ENCODE results near the gene ATE1. TPM values are rescaled to one million over a fixed set of nuclear protein-coding genes. Genes with fewer than 3 reads are reported as not detected.

ATE1 gene
- total RNA-seq, 1 experiment from 2014 or later = 23.8 TPM

GRCh38 chr10:121873236-121873635, 54.6 kb downstream of the ATE1 start:
- TF ChIP-seq KAT7 (CRISPR knock-in tag; IDR thresholded peaks at IDR 0.05; ENCODE audit: borderline replicate concordance) = no peak
- no peak for TF ChIP-seq NR1H2 (CRISPR knock-in tag; IDR thresholded peaks at IDR 0.05)
- no peak for TF ChIP-seq FOXP1 (CRISPR knock-in tag; IDR thresholded peaks at IDR 0.05; ENCODE audit: borderline replicate concordance)
- no peak for TF ChIP-seq ZNF138 (CRISPR knock-in tag; conservative IDR thresholded peaks at IDR 0.05)
- TF ChIP-seq USF1 (CRISPR knock-in tag; IDR thresholded peaks at IDR 0.05) = no peak
- no peak for TF ChIP-seq AFF4 (CRISPR knock-in tag; IDR thresholded peaks at IDR 0.05; ENCODE audit: borderline replicate concordance)
- no peak for TF ChIP-seq ZNF263 (CRISPR knock-in tag; IDR thresholded peaks at IDR 0.05; ENCODE audit: low read depth)
- TF ChIP-seq ZNF396 (CRISPR knock-in tag; IDR thresholded peaks at IDR 0.05; ENCODE audit: borderline replicate concordance) = no peak
- no peak for TF ChIP-seq AR (CRISPR knock-in tag; IDR thresholded peaks at IDR 0.05)
- no peak for TF ChIP-seq TCF7 (CRISPR knock-in tag; IDR thresholded peaks at IDR 0.05; ENCODE audit: low read depth)
- TF ChIP-seq SMAD3 (CRISPR knock-in tag; IDR thresholded peaks at IDR 0.05; ENCODE audit: borderline replicate concordance) = no peak
- TF ChIP-seq ZNF532 (CRISPR knock-in tag; IDR thresholded peaks at IDR 0.05; ENCODE audit: borderline replicate concordance) = no peak
- Mint-ChIP-seq H3K4me1 (peaks cover 14% of the 10 kb centered on the region), H3K27ac (no peak overlapping the region), H3K36me3 (peaks cover 22% of the 10 kb centered on the region), H3K9me3 (no peaks in the 10 kb centered on the region), H3K4me3 (no peak overlapping the region), H3K27me3 (ENCODE audit: low read depth) (no peaks in the 10 kb centered on the region)
- POLR2A ChIA-PET = no interaction called here
- ATAC-seq = no peak
- CTCF ChIA-PET = no interaction called here
- DNase-seq (ENCODE audit: low spot score) = no peak

DNA sequence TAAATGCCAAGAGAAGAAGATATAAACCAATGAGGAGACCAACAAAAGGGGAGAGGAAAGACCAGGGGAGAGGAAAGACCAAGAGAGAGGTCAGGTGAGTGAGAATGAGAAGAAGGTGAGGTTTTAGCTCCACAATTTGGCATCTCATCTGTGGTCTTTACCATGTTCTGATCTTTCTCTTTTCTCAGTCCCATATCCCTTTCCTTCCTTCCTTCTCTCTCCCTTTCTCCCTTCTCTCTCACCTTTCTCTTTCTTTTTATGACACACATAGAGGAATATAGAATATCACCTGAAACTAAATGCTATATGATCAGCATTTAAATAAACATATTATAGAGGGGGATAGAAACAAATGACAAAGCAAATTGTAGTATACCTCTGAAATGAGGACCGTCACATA, 57.4 kb downstream of the ATE1 start:
- POLR2A ChIA-PET = no interaction called here
- H3K27ac Mint-ChIP-seq = no peak overlapping the region
- H3K27me3 Mint-ChIP-seq (ENCODE audit: low read depth) = no peaks in the 10 kb centered on the region
- H3K9me3 Mint-ChIP-seq = 0 out of 2 replicates have a peak, but pooled peaks cover under 1% of the 10 kb centered on the region
- no peak overlapping the region for H3K4me3 Mint-ChIP-seq
- CTCF ChIA-PET = no interaction called here
- DNase-seq (ENCODE audit: low spot score) (no peak), ATAC-seq (no peak)
- peaks cover 14% of the 10 kb centered on the region for H3K36me3 Mint-ChIP-seq
- peaks cover 14% of the 10 kb centered on the region for H3K4me1 Mint-ChIP-seq
- TF ChIP-seq NFE2L1 (CRISPR knock-in tag; IDR thresholded peaks at IDR 0.05) (no peak), TEAD1 (CRISPR knock-in tag; IDR thresholded peaks at IDR 0.05) (no peak), ZNF532 (CRISPR knock-in tag; IDR thresholded peaks at IDR 0.05; ENCODE audit: borderline replicate concordance) (no peak), ZNF263 (CRISPR knock-in tag; IDR thresholded peaks at IDR 0.05; ENCODE audit: low read depth) (no peak), E2F5 (CRISPR knock-in tag; IDR thresholded peaks at IDR 0.05) (no peak), ELF4 (CRISPR knock-in tag; IDR thresholded peaks at IDR 0.05; ENCODE audit: low read depth) (no peak)

Data from WTC11 (cell line).